Gastrocnemius medialis (tissue), 4 donors: Measurements from ENCODE around the gene GRPEL2. TPM values are rescaled to one million over a fixed set of nuclear protein-coding genes. Genes with fewer than 3 reads are reported as not detected.
A peak's percentile ranks its signal among the peaks of the same experiment; 100 is the strongest.

Experiments
- ATAC-seq, 2 donors: fragments of 150-250 bp; one replicate each; pipeline ENCODE4 v1.9.1; 2016
- DNase-seq, 2 donors: peaks; one replicate each; pipeline ENCODE4 v3.0.0-alpha.2; 2019
- H3K27ac ChIP-seq, 4 donors: fragments of 200-600 bp; sonication (generic); 1 replicate in 1 of 4; 2 replicates in 3 of 4; pipeline ENCODE4 v1.5.1; 2016 to 2018; ENCODE audit warnings: mild to moderate bottlenecking in 2 of 4, moderate library complexity in 1 of 4
- H3K27me3 ChIP-seq, 3 donors: fragments of 200-600 bp; sonication (generic) in 2 of 3; 1 replicate in 1 of 3; 2 replicates in 2 of 3; pipeline versions ENCODE4 v1.5.1 to v1.6.0; 2016 to 2019; ENCODE audit warnings: mild to moderate bottlenecking in 1 of 3, moderate library complexity in 1 of 3
- H3K36me3 ChIP-seq, 2 donors: fragments of 200-600 bp; sonication (generic) in 1 of 2; one replicate each; pipeline ENCODE4 v1.5.1; 2017 to 2018
- H3K4me1 ChIP-seq, 2 donors: fragments of 200-600 bp; sonication (generic) in 1 of 2; one replicate each; pipeline ENCODE4 v1.5.1; 2016 to 2017; ENCODE audit warnings: mild to moderate bottlenecking in 2 of 2
- H3K4me3 ChIP-seq, 4 donors: fragments of 200-600 bp; sonication (generic) in 3 of 4; 1 replicate in 1 of 4; 2 replicates in 3 of 4; pipeline ENCODE4 v1.5.1; 2016 to 2019; ENCODE audit warnings: mild to moderate bottlenecking in 2 of 4
- H3K9me3 ChIP-seq, 3 donors: fragments of 200-600 bp; sonication (generic) in 2 of 3; 1 replicate in 1 of 3; 2 replicates in 2 of 3; pipeline ENCODE4 v1.5.1; 2016 to 2019
- CTCF ChIP-seq, 5 experiments: fragments of 450-650 bp in 3 of 5; fragments of 200-600 bp in 2 of 5; sonication (generic) in 2 of 5; IDR thresholded peaks in 4 of 5; conservative IDR thresholded peaks in 1 of 5; 1 replicate in 4 of 5; 2 replicates in 1 of 5; pipeline ENCODE4 v1.5.1; 2016 to 2019; ENCODE audit warnings: antibody characterized with exemption in 5 of 5, mild to moderate bottlenecking in 3 of 5, moderate library complexity in 3 of 5
- POLR2A ChIP-seq, 2 donors: fragments of 450-650 bp; IDR thresholded peaks; one replicate each; pipeline ENCODE4 v1.6.1; 2017; ENCODE audit warnings: antibody characterized with exemption in 2 of 2, mild to moderate bottlenecking in 2 of 2, moderate library complexity in 2 of 2
- in situ Hi-C, 4 donors: fragments of 200-750 bp; cut with MboI; loops; one replicate each; pipeline versions ENCODE4 v1.15.0 to v1.8.0; 2017; ENCODE audit warnings: low sequenced_read_pairs in 4 of 4
- intact Hi-C: fragments of 100-400 bp; cut with DNase I; formaldehyde crosslinking; loops from one replicate; pipeline ENCODE4 v1.15.1; 2023; ENCODE audit warnings: low total_unique reads
- total RNA-seq, 4 donors: library from RNA; depleted of rRNA; stranded (reverse); fragments of >200 nt; gene quantifications; one replicate each; pipeline versions ENCODE4 v1.1.0 to v1.2.3, GENCODE V29; 2016

Gene GRPEL2
- total RNA-seq, 4 donors from 2014 or later = 7.8 to 13.3 (median 9.9) TPM

DNA sequence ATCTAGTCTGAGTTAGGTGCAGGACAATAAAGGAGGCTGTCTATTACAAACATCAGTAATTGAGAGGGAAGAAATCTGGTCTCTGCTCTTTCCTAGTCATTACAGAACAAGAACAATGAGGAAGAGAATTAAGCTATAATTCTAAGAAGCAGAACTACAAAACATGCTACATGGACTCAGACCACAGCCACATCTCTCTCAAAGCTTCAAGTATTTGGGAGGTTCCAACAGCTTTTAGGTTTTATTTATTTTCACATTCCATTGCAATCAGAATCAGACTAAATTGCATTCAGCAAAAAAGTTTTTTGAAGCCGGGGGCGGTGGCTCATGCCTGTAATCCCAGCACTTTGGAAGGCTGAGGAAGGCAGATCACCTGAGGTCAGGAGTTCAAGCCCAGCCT is 1.1 kb upstream of the GRPEL2 start:
- DNase-seq (no peak), ATAC-seq (no peak)
- H3K27me3 ChIP-seq = no peaks in the 10 kb centered on the region
- no peak for TF ChIP-seq CTCF (IDR thresholded peaks at IDR 0.05 in 4 of 5, conservative IDR thresholded peaks at IDR 0.05 in 1 of 5)
- no peak for TF ChIP-seq POLR2A (IDR thresholded peaks at IDR 0.05)
- in situ Hi-C loops = no loop called here
- H3K27ac ChIP-seq = peak overlapping the region in 3 of 4 donors; percentile 84 to 87 (median 87)
- H3K4me3 ChIP-seq = peak overlapping the region in 1 of 4 donors; percentile 96
- intact Hi-C loops = loop anchor here (10.0 kb wide), 1 partner anchor 959 kb away; the partner anchor contains the start of gene FBXO38
- H3K36me3 ChIP-seq = peaks cover 0 to 36% of the 10 kb centered on the region in 2 donors
- no peaks in the 10 kb centered on the region for H3K9me3 ChIP-seq
- peaks cover 13 to 16% of the 10 kb centered on the region in 2 donors for H3K4me1 ChIP-seq

- H3K4me1 ChIP-seq = peaks cover 13 to 16% of the 10 kb centered on the region in 2 donors
- ATAC-seq (no peak), DNase-seq (no peak)
- no peaks in the 10 kb centered on the region for H3K27me3 ChIP-seq
- in situ Hi-C loops (no loop called here), intact Hi-C loops (loop anchor here (5.0 to 10.0 kb wide), 3 partner anchors 74 to 961 kb away; partner anchors contain the start of genes AFAP1L1, FBXO38, HMGXB3 and TIGD6)
- no peaks in the 10 kb centered on the region for H3K9me3 ChIP-seq
- TF ChIP-seq CTCF (IDR thresholded peaks at IDR 0.05 in 4 of 5, conservative IDR thresholded peaks at IDR 0.05 in 1 of 5) = no peak
- TF ChIP-seq POLR2A (IDR thresholded peaks at IDR 0.05) = no peak
- peaks cover 0 to 39% of the 10 kb centered on the region in 2 donors for H3K36me3 ChIP-seq
- H3K4me3 ChIP-seq = peak overlapping the region; percentile 58 to 96 (median 79)
- H3K27ac ChIP-seq = peak overlapping the region; percentile 84 to 89 (median 87)
These were observed 558 bp downstream of the GRPEL2 start for GRCh38 chr5:149345892-149346222.

- peaks cover 0 to 59% of the 10 kb centered on the region in 2 donors for H3K36me3 ChIP-seq
- no peak overlapping the region for H3K4me3 ChIP-seq
- DNase-seq (no peak), ATAC-seq (no peak)
- H3K27ac ChIP-seq = no peak overlapping the region
- in situ Hi-C loops = no loop called here
- peaks cover 13 to 16% of the 10 kb centered on the region in 2 donors for H3K4me1 ChIP-seq
- no peak for TF ChIP-seq POLR2A (IDR thresholded peaks at IDR 0.05)
- TF ChIP-seq CTCF (IDR thresholded peaks at IDR 0.05 in 4 of 5, conservative IDR thresholded peaks at IDR 0.05 in 1 of 5) = no peak
- no peaks in the 10 kb centered on the region for H3K27me3 ChIP-seq
- no peaks in the 10 kb centered on the region for H3K9me3 ChIP-seq
- intact Hi-C loops = loop anchor here (5.0 to 10.0 kb wide), 3 partner anchors 76 to 964 kb away; partner anchors contain the start of genes AFAP1L1, FBXO38, HMGXB3 and TIGD6
These were observed 3.2 kb downstream of the GRPEL2 start for GRCh38 chr5:149348518-149348917.

GRCh38 chr5:149349382-149349781 is 4.1 kb downstream of the GRPEL2 start:
- in situ Hi-C loops (no loop called here), intact Hi-C loops (loop anchor here (5.0 to 10.0 kb wide), 3 partner anchors 77 to 965 kb away; partner anchors contain the start of genes AFAP1L1, FBXO38, HMGXB3 and TIGD6)
- TF ChIP-seq CTCF (IDR thresholded peaks at IDR 0.05 in 4 of 5, conservative IDR thresholded peaks at IDR 0.05 in 1 of 5) (no peak), POLR2A (IDR thresholded peaks at IDR 0.05) (no peak)
- Histone ChIP-seq H3K36me3 (peaks cover 0 to 62% of the 10 kb centered on the region in 2 donors), H3K4me3 (no peak overlapping the region), H3K4me1 (peaks cover 10 to 15% of the 10 kb centered on the region in 2 donors), H3K27me3 (no peaks in the 10 kb centered on the region), H3K9me3 (no peaks in the 10 kb centered on the region), H3K27ac (no peak overlapping the region)
- DNase-seq (no peak), ATAC-seq (no peak)
